A673 (cell line): ENCODE data around the gene DIPK1B.

Experiments used
- CTCF ChIP-seq: fragments of 300-800, 200-600 bp; sonication (generic); conservative IDR thresholded peaks from 2 replicates; pipeline ENCODE4 v1.5.1; 2017; ENCODE audit warnings: low read depth, mild to moderate bottlenecking, antibody characterized with exemption, low read length, moderate library complexity, mixed read lengths
- EZH2 ChIP-seq: fragments of 200-600 bp; sonication (generic); IDR thresholded peaks from 2 replicates; pipeline ENCODE4 v1.6.1; 2017; ENCODE audit warnings: borderline replicate concordance, low read depth, mild to moderate bottlenecking, mixed read lengths, antibody characterized with exemption, low read length; ENCODE audit not compliant: poor library complexity, severe bottlenecking

GRCh38 chr9:136707849-136708517 is 4.4 kb upstream of the DIPK1B start:
- TF ChIP-seq CTCF (no peak), EZH2 (no peak)
